ENCODE data around the gene ABCF2.
A peak's percentile ranks its signal among the peaks of the same experiment; 100 is the strongest.

Gene ABCF2

DNA sequence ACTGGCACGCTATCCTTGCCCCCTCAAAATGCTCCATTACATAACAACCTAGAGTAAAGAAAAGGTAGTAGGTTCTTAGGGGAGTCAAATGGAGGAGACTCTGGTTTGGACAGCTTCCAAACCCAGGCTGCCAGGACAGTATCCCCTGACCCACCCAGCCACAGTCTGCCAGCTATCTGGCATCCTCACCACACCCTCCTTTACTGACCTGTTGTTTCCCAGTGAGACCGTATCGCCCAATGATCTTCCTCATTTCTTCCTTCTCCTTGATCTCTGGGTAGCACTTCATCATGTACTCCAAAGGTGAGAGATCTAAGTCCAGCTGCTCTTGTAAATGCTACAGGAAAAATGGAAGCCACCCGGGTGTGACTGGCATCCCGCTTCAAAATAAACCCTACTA, 11.6 kb downstream of the ABCF2 start:
- DNase-seq, result no peak

- DNase-seq, result no peak
Measured at GRCh38 chr7:151213826-151214225, 13.2 kb downstream of the ABCF2 start.

GRCh38 chr7:151212626-151213025, 14.4 kb downstream of the ABCF2 start:
- no peak for DNase-seq

DNA sequence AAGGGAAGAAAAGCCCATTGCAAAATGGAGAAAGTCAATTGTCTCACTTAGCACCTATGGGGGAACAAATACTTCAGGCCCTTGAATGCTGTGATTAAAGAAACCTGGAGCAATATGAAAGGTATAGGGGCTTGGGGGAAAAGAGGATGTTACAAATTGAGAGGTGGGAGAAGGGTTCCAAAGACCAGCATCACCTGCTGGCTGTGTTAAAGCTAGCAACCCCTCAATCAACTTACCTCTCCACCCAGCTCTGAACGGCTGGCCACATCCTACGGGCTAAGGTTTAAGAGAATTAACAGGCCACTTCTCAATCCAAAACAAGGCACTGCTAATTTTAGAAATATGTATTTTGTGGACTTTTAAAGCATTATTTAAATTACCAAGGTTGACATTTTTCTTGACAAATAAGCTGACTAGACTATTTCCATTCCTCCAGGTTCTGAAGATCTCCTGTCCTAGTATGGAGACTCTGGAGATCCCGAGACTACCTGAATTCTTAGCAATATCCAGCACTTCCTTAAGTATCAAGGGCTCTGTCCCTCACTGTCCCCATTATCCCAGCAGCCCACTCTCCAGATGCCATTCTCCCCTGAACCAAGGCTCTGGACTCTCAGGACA, 15.7 kb downstream of the ABCF2 start:
- no peak for DNase-seq

DNA sequence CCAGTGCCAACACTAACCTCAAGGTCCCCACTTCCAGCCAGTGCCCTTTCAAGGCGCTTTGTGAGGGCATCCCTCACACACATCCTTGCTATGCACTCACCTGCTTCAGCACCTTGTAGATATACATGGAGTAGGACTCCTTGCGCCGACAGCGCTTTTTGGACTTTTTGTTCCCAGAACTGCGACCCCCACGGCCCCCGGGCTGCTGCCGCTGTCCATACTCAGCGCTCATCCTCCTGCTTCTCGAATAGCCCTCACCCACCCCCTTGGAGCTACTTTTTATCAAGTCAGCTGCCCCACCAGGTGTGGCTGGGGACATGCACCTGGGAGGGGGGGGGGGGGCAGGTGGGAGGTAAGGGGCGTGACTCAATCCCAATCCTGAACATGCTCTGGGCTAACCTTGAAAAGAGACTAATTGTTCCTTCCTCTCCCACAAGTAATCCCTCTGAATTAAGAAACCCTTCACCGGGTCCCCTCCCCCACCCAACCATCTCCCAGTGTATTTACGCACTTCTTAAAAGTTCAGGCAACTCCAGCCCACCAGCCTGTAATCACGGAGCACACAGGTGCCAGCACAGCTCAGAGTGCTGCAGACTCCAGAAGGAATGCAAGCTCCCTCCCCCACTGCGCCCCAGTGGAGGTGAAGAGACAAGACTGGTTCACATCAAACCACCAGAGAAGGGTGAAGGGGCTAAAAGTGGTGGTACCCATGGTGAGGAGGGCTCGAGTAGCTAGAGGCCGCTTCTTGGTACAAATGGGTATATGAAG, 16.7 kb downstream of the ABCF2 start, which contains the start of gene H2BK1:
H2BK1 (minus strand) TSS at position 402 of the 768 bp plus-strand sequence; CDS start at position 232, 170 bp downstream.
- DNase-seq, result no peak

- DNase-seq, result no peak
Measured at GRCh38 chr7:151209588-151209987, 17.4 kb downstream of the ABCF2 start.

- DNase-seq, result no peak
Measured at GRCh38 chr7:151208253-151208862, 18.6 kb downstream of the ABCF2 start.

DNA sequence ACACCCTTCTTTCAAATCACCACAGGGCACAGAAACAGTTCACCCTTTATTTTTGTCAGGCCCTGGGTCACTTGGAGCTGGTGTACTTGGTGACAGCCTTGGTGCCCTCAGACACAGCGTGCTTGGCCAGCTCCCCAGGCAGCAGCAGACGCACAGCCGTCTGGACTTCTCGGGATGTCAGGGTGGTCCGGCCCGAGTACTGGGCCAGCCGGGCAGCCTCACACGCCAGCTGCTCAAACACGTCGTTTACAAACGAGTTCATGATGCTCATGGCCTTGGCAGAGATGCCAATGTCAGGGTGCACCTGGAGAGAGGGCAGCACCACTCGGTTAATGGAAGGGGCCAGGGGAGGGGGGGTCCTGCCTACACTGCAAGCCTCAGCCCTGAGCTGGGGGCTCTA, 19.2 kb downstream of the ABCF2 start:
- no peak for DNase-seq

- DNase-seq, result peak in 1 of 5 donors; percentile 28
Measured at GRCh38 chr7:151207315-151207714, 19.7 kb downstream of the ABCF2 start.

DNA sequence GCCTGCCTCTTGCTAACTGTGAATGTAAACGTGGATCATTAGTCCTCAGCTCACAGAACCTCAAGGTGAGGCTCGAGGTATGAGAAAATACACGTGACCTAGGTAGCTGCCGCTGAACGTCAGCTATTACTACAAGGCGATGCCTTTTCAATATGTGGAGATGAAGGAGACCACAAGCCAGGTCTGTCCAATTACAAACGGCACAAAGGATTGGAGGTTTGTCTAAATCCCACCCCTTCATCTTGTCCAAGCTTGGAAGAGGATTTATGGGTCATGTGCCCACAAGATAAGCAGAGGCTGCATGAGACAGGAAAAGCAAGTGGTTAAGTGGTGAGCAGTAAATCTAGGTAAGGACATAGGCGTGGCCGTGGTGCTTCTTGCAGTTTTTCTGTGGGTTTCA, 20.1 kb downstream of the ABCF2 start:
- DNase-seq, result peak in 3 of 5 donors; percentile 19 to 54 (median 28)

GRCh38 chr7:151205730-151206129, 21.3 kb downstream of the ABCF2 start:
- no peak for DNase-seq

- no peak for DNase-seq
Measured at GRCh38 chr7:151204383-151205032, 22.5 kb downstream of the ABCF2 start.

DNA sequence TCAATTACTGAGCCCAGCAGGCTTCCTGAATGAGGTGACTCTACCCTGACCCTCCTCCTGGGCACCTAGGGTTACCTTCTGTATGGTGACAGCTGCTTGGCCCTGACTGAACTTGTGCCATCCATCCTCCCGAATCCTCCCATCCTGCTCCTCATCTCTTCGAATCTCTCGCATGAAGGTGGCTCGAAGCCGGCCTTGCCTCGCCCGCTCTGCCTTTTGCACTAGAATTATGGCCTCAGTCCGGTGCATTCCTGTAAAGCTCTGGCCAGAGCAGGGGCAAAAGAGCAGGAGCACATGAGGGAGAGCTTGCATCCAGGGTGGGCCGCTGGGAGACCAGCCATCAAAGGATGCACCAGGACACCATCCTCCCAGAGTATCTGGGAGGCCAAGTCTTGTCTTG, 24.2 kb downstream of the ABCF2 start:
- no peak for DNase-seq

DNA sequence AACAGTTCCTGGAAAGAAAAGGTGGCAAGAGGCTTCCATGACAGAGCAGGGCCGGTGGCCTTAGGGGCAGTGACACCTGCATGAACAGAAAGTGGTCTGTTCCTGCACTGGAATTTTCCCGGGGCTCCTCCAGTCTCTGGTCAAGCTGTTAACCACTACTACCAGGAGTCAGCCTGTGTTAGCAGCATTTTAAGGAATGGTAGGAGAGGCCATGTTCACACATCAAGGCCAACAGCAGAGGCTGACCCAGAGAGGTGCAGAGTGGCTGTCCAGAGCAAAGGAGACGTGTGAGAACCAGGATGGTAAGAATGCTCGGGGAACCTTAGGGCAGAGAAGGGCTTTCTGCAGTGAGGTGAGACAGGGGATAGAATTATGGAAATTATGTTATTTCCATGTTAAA, 25.3 kb downstream of the ABCF2 start:
- no peak for DNase-seq

- DNase-seq, result no peak
Measured at GRCh38 chr7:151201344-151201743, 25.7 kb downstream of the ABCF2 start.

- no peak for DNase-seq
Measured at GRCh38 chr7:151198945-151199848, 27.8 kb downstream of the ABCF2 start.

GRCh38 chr7:151197932-151198331, 29.1 kb downstream of the ABCF2 start:
- DNase-seq, result no peak

DNA sequence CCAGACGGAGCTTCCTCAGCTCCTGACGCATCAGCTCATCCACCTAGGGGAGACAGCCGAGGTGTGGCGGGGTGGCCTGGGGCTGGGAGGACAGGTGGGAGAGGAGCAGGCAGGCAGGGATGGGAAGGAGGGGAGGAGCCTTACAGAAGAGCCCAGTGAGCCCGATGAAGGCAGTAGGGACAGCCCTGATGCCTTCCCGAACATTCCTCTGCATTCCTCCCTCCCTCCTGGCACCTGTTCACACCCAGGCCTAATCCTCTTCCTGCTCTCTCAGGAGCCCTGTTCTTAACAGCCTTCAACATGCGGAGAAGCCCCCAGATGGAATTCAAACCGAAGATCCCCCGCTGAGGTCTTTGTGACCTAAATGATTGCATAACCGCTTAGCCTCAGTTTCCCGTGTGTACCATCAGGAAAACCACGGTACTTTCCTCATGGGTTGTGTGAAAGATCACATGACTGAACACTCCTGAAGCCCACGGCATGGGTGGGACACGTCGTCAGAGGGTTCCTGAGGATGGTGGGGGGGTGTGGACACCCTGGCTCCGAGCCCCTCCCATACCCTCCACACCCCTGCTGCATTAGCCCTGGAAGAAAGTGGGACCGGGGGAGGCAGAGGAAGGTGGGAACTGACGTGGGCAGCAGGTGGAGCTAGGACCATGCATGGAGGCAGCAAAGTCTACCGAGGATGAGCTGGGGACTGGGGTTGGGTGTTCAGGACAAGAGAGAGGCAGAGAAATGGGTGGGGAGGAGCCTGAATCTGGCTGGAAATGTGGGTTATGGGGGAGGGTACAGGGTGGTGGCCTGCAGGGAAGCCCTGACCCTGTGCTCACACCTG, 31.2 kb downstream of the ABCF2 start:
- DNase-seq, result no peak

- no peak for DNase-seq
Measured at GRCh38 chr7:151194188-151194587, 32.8 kb downstream of the ABCF2 start.

DNA sequence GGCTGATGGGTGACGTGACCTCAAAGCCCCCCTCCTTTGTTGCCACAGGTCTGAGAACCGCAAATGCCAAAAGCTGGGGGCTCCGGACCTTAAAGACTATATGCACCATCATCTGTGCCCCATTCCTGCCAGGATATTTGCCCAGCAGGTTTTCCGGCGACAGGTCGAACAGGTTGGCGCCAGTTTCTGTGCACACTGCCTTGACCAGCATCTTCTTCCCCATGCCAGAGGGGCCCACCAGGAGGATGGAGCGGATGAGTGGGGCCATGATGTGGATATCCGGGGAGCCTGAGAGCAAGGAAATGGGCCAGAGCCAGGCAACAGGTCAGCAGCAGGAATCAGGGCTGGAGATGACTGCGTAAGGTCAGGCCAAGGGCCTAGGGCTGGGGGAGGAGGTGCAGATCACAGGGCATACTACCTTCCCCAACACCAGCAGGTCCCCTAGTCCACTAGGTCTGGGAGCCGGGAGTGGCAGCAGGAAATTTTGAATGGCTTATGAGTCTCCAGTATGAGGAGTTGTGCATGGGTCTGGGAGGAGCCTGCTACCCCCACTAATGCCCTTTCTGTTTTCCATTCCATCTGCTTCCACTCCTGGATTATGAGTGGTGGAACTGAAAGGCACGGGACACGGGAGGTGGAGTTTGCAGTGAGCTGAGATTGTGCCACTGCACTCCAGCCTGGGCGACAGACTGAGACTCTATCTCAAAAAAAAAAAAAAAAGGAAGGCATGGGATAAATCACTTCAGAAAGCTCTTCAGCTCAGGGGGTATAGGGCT, 33.6 kb downstream of the ABCF2 start:
- DNase-seq, result no peak

Measured in T-helper 1 cell (primary cell).